Keratinocyte (primary cell): Measurements from ENCODE around the gene CS.

ENCODE experiments used
- CTCF ChIP-seq, 3 experiments: IDR thresholded peaks in 1 of 3; conservative IDR thresholded peaks in 1 of 3; optimal IDR thresholded peaks in 1 of 3; 2 replicates in 2 of 3; 3 replicates in 1 of 3; pipeline versions ENCODE3 to v1.5.1; 2011; ENCODE audit warnings: low read length in 3 of 3, mild to moderate bottlenecking in 3 of 3, moderate library complexity in 2 of 3, control low read depth in 1 of 3, inconsistent platforms in 1 of 3; ENCODE audit not compliant: insufficient read depth in 2 of 3; ENCODE audit errors: extremely low read depth in 1 of 3
- EZH2 ChIP-seq: IDR thresholded peaks from one replicate; pipeline ENCODE4 v1.6.1; 2012; ENCODE audit warnings: inconsistent platforms, mild to moderate bottlenecking, low read length, moderate library complexity

- TF ChIP-seq EZH2 (no peak), CTCF (optimal IDR thresholded peaks at IDR 0.05 in 1 of 3, IDR thresholded peaks at IDR 0.05 in 1 of 3, conservative IDR thresholded peaks at IDR 0.05 in 1 of 3; ENCODE audit: extremely low read depth in 1 of 3, insufficient read depth in 2 of 3, low read length in 3 of 3) (no peak)
These were observed 24.1 kb upstream of the CS start for GRCh38 chr12:56324206-56324605.
